Astrocyte (in vitro differentiated cells and primary cell): ENCODE results near the gene DDX31. TPM values are rescaled to one million over a fixed set of nuclear protein-coding genes. Genes with fewer than 3 reads are reported as not detected.

Source experiments
- DNase-seq: peaks from one replicate; pipeline ENCODE4 v3.0.0-alpha.2; 2010; ENCODE audit warnings: low read depth
- FAIRE-seq: peaks from 2 replicates; lab custom pipeline; 2011; peaks lifted over from hg19 to GRCh38; lab: Jason Lieb, UNC
- H2AFZ ChIP-seq: 2 replicates; pipeline ENCODE4 v1.6.0; 2012; ENCODE audit warnings: low read depth, low read length, inconsistent platforms
- H3K27ac ChIP-seq: 2 replicates; pipeline ENCODE4 v1.5.1; 2011; ENCODE audit warnings: low read depth, low read length, inconsistent platforms
- H3K27me3 ChIP-seq: 2 replicates; pipeline ENCODE4 v1.6.0; 2011; ENCODE audit warnings: low read length, inconsistent platforms; ENCODE audit not compliant: insufficient read depth
- H3K36me3 ChIP-seq: 2 replicates; pipeline ENCODE4 v1.5.1; 2011; ENCODE audit warnings: low read length, inconsistent platforms; ENCODE audit not compliant: insufficient read depth
- H3K4me1 ChIP-seq: 2 replicates; pipeline ENCODE4 v1.5.1; 2011; ENCODE audit warnings: low read length, inconsistent platforms; ENCODE audit not compliant: insufficient read depth
- H3K4me2 ChIP-seq: 2 replicates; pipeline ENCODE4 v1.6.0; 2012; ENCODE audit warnings: low read length, inconsistent platforms
- H3K4me3 ChIP-seq: 2 replicates; pipeline ENCODE4 v1.5.1; 2011; ENCODE audit warnings: low read depth, mild to moderate bottlenecking, low read length, inconsistent platforms; ENCODE audit not compliant: insufficient read depth
- H3K79me2 ChIP-seq: 2 replicates; pipeline ENCODE4 v1.6.0; 2012; ENCODE audit warnings: mild to moderate bottlenecking, low read length, inconsistent platforms; ENCODE audit not compliant: insufficient read depth
- H3K9ac ChIP-seq: 2 replicates; pipeline ENCODE4 v1.6.0; 2012; ENCODE audit warnings: mild to moderate bottlenecking, low read length, inconsistent platforms
- H3K9me3 ChIP-seq: 2 replicates; pipeline ENCODE4 v1.5.1; 2012; ENCODE audit warnings: low read depth, mild to moderate bottlenecking, low read length, inconsistent platforms; ENCODE audit not compliant: insufficient read depth
- H4K20me1 ChIP-seq: 2 replicates; pipeline ENCODE4 v1.6.0; 2012; ENCODE audit warnings: low read length, inconsistent platforms; ENCODE audit not compliant: insufficient read depth
- H3K27ac Mint-ChIP-seq: one replicate; pipeline ENCODE4 v1.8.0; 2021; ENCODE audit warnings: mild to moderate bottlenecking, mixed read lengths; ENCODE audit not compliant: unreplicated experiment
- H3K27me3 Mint-ChIP-seq: one replicate; pipeline ENCODE4 v1.8.0; 2021; ENCODE audit warnings: low read depth, mixed read lengths; ENCODE audit not compliant: unreplicated experiment
- H3K36me3 Mint-ChIP-seq: one replicate; pipeline ENCODE4 v1.8.0; 2021; ENCODE audit warnings: low read depth, mixed read lengths; ENCODE audit not compliant: unreplicated experiment
- H3K4me1 Mint-ChIP-seq: one replicate; pipeline ENCODE4 v1.8.0; 2021; ENCODE audit warnings: low read depth, mixed read lengths; ENCODE audit not compliant: unreplicated experiment
- H3K4me3 Mint-ChIP-seq: one replicate; pipeline ENCODE4 v1.8.0; 2021; ENCODE audit warnings: mild to moderate bottlenecking, moderate library complexity, mixed read lengths; ENCODE audit not compliant: unreplicated experiment
- H3K9me3 Mint-ChIP-seq: one replicate; pipeline ENCODE4 v1.8.0; 2021; ENCODE audit warnings: mild to moderate bottlenecking, mixed read lengths; ENCODE audit not compliant: unreplicated experiment
- EZH2 ChIP-seq: IDR thresholded peaks from 2 replicates; pipeline ENCODE4 v1.6.1; 2012; ENCODE audit warnings: mild to moderate bottlenecking, low read length, inconsistent platforms; ENCODE audit not compliant: insufficient read depth
- total RNA-seq: library from RNA; stranded (reverse); gene quantifications from 2 replicates; pipeline ENCODE4 v1.2.1, GENCODE V29; 2021
- TF ChIP-seq, protein P1 (sequence below): IDR thresholded peaks from 2 replicates; pipeline ENCODE4 v1.5.1; 2011; ENCODE audit warnings: low read depth, mild to moderate bottlenecking, inconsistent platforms, low read length, moderate library complexity; ENCODE audit not compliant: insufficient read depth

DDX31 gene
- total RNA-seq, 1 donor from 2014 or later: 20.5 TPM

DNA sequence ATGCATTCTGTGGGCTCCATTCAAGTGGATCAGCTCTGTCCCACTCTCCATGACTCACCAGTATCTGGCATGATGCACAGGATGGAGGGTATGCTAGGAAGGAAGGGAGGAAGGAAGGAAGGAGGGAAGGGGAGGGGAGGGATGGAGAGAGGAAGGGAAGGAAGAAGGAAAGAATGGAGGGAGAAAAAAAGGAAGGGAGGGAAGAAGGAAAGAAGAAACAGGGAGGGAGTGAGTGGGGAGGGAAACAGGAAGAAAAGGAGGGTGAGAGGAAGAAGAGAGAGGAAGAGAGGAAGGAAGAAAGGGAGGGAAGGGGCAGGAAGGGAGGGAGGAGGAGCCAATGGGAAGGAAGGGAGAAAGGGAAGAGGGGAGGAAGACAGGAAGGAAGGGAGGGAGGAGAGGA lies 92.7 kb downstream of the DDX31 start:
- Histone ChIP-seq H3K4me1 (no peaks in the 10 kb centered on the region), H3K79me2 (no peaks in the 10 kb centered on the region), H3K4me2 (no peak overlapping the region), H3K27ac (no peak overlapping the region), H4K20me1 (peaks cover 30% of the 10 kb centered on the region), H2AFZ (no peak overlapping the region), H3K9ac (no peak overlapping the region), H3K36me3 (no peaks in the 10 kb centered on the region), H3K4me3 (no peak overlapping the region), H3K27me3 (peaks cover 61% of the 10 kb centered on the region), H3K9me3 (no peaks in the 10 kb centered on the region)
- DNase-seq: no peak
- Mint-ChIP-seq H3K4me3 (no peak overlapping the region), H3K36me3 (peaks cover 2% of the 10 kb centered on the region), H3K27me3 (peaks cover 71% of the 10 kb centered on the region), H3K4me1 (peaks cover 4% of the 10 kb centered on the region), H3K27ac (no peak overlapping the region), H3K9me3 (peaks cover 12% of the 10 kb centered on the region)
- no peak for TF ChIP-seq EZH2
- TF ChIP-seq, protein P1, sequence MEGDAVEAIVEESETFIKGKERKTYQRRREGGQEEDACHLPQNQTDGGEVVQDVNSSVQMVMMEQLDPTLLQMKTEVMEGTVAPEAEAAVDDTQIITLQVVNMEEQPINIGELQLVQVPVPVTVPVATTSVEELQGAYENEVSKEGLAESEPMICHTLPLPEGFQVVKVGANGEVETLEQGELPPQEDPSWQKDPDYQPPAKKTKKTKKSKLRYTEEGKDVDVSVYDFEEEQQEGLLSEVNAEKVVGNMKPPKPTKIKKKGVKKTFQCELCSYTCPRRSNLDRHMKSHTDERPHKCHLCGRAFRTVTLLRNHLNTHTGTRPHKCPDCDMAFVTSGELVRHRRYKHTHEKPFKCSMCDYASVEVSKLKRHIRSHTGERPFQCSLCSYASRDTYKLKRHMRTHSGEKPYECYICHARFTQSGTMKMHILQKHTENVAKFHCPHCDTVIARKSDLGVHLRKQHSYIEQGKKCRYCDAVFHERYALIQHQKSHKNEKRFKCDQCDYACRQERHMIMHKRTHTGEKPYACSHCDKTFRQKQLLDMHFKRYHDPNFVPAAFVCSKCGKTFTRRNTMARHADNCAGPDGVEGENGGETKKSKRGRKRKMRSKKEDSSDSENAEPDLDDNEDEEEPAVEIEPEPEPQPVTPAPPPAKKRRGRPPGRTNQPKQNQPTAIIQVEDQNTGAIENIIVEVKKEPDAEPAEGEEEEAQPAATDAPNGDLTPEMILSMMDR: no peak
- FAIRE-seq: no peak

DNA sequence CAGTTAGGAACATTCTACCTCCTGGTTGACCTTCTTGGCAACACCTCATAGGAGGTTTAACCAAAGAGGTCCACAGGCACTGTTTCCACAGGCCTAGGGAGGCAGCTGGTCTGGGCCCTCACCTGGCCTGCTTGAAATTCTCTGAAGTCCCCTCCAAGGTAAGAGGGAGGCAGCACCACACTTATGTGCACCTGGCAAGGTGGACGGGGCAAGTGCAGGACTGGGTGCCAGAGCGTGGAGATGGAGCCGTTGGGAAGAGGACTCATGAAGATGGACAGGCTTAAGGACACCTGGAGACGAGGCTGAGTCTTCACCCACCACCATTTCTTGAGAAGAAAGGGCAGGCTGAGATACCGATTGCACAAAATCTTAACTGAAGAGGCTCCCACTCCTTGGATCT lies 94.0 kb downstream of the DDX31 start:
- no peak for FAIRE-seq
- DNase-seq: no peak
- Histone ChIP-seq H3K9ac (no peak overlapping the region), H4K20me1 (peaks cover 19% of the 10 kb centered on the region), H2AFZ (no peak overlapping the region), H3K79me2 (no peaks in the 10 kb centered on the region), H3K27ac (no peak overlapping the region), H3K4me2 (no peak overlapping the region), H3K36me3 (no peaks in the 10 kb centered on the region), H3K27me3 (peaks cover 52% of the 10 kb centered on the region), H3K4me3 (no peak overlapping the region), H3K9me3 (no peaks in the 10 kb centered on the region), H3K4me1 (no peaks in the 10 kb centered on the region)
- Mint-ChIP-seq H3K4me3 (no peak overlapping the region), H3K27ac (no peak overlapping the region), H3K9me3 (peaks cover 5% of the 10 kb centered on the region), H3K36me3 (peaks cover 1% of the 10 kb centered on the region), H3K27me3 (peaks cover 72% of the 10 kb centered on the region), H3K4me1 (peaks cover 4% of the 10 kb centered on the region)
- TF ChIP-seq EZH2: no peak
- TF ChIP-seq, protein P1: no peak

DNA sequence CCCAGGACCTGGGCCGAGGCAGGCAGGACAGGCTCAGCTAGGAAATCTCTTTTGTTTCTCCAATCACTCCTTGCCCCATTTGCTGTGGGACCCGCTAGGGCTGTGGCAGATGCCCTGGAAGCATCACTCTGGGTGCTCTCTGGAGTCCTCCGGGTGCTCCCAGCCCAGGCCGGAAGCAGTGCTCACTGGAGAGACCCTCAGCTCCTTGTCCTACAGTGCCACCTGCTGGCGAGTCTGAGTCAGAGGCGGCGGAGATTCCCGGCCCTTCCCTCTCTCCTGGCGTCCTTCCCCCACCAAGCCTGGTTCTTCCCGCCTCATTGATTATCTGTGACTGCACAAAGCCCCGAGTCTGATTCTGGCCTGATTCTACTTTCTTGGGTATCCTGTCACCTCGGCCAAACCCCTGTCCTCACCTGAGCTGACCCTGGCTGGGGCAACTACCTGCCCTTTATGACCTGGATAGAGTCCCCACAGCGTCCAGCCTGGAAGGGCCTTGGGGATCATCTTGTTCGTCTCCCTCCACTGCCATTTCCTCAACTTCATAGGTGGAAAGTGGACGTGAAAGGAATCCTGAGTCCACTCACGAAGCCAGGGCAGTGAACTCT lies 94.7 kb downstream of the DDX31 start:
- no peak overlapping the region for H3K4me3 ChIP-seq
- TF ChIP-seq EZH2: no peak
- TF ChIP-seq, protein P1: peak; percentile 63
- H3K27ac Mint-ChIP-seq: no peak overlapping the region
- no peaks in the 10 kb centered on the region for H3K79me2 ChIP-seq
- H3K27me3 Mint-ChIP-seq: peaks cover 78% of the 10 kb centered on the region
- H3K4me1 ChIP-seq: no peaks in the 10 kb centered on the region
- H4K20me1 ChIP-seq: peaks cover 19% of the 10 kb centered on the region
- H3K4me1 Mint-ChIP-seq: peaks cover 4% of the 10 kb centered on the region
- DNase-seq (peak; percentile 45), FAIRE-seq (no peak)
- H3K9me3 ChIP-seq: no peaks in the 10 kb centered on the region
- no peak overlapping the region for H3K27ac ChIP-seq
- H3K9me3 Mint-ChIP-seq: peaks cover 5% of the 10 kb centered on the region
- H3K36me3 ChIP-seq: no peaks in the 10 kb centered on the region
- H3K4me3 Mint-ChIP-seq: no peak overlapping the region
- no peak overlapping the region for H2AFZ ChIP-seq
- H3K27me3 ChIP-seq: peaks cover 45% of the 10 kb centered on the region
- H3K4me2 ChIP-seq: no peak overlapping the region
- H3K9ac ChIP-seq: no peak overlapping the region
- H3K36me3 Mint-ChIP-seq: peaks cover 1% of the 10 kb centered on the region
